NCI-H2029 (cell line): Measurements from ENCODE around the gene NDUFC1.
"Not testable (repeated sequence)": the region's sequence is repeated elsewhere in the genome, so short reads cannot be mapped to it uniquely, and the experiment has no call there.

Experiments used
- DNase-seq: peaks from one replicate; lab custom pipeline; 2025; lab: John Stamatoyannopoulos, UW

The NDUFC1 gene

GRCh38 chr4:139297001-139297410, 5.3 kb downstream of the NDUFC1 start:
- no peak for DNase-seq

DNA sequence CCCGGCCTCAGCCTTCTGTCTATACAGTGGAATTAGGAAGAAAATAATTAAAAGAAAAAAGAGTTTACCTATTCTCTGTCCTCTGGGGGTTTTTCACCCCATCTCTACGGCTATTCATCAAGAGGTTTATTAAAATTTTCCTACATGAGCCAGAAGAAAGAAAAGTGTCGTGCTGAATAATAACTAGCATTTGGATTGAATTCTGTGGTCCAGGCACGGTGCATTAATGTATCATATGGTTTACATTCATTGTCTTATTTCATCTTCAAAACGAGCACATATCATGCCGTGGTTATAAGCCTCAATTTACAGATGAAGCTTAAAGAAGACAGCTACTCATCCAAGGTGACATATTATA, 6.4 kb downstream of the NDUFC1 start:
- no peak for DNase-seq

GRCh38 chr4:139295206-139295941, 6.9 kb downstream of the NDUFC1 start:
- DNase-seq = peak; percentile 88

- no peak for DNase-seq
Measured at GRCh38 chr4:139286186-139286698, 16.0 kb downstream of the NDUFC1 start.

GRCh38 chr4:139282721-139283075, 19.6 kb downstream of the NDUFC1 start:
- no peak for DNase-seq

GRCh38 chr4:139282065-139282720, 20.1 kb downstream of the NDUFC1 start:
- DNase-seq = no peak

DNA sequence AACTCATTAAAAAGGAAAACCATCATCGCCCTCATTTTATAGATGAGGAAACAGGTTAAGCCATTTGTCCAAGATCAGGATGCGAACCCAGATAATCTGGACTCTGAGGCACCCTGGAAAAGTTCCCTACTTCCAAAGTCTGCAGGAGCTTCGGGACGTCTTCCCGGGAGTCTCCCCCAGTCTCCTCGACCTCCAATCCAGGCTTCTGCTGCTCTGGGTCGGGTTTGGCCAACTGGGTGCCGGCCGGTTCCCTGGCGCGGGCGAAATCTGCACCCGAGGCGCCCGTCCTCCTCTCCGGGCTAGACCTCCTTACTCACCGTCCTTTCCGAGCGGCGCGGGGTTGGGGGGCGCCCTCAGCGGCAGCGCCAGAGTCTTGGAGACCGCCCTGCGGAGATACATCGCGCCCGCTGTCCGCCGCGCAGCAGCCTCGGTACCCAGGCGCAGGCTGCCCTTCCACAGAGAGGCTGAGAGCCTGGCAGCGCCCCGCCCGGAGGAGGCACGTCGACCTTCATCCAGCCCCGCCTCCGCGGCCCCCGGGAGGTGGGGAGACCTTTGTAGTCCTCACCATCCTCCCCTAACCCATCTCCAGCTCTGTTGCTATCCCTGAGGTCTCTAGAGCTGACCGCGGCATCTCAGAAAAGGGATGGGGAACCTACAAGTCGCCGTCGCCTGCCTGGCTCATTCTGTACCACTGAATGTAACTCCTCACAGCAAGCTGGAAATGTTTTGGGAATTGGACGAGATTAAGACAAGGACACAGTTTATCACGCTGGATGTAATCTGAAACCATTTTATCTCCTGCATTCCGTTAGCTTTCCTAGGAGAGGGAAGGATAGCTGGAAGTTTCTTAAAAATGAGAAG, 22.3 kb downstream of the NDUFC1 start, which contains the start of gene MGARP:
Gene MGARP, minus strand, starts transcription at position 466 of the 861 bp plus-strand sequence. Its CDS starts 67 bp downstream, at position 399.
- DNase-seq = no peak

GRCh38 chr4:139278912-139279759, 23.1 kb downstream of the NDUFC1 start:
- no peak for DNase-seq

DNA sequence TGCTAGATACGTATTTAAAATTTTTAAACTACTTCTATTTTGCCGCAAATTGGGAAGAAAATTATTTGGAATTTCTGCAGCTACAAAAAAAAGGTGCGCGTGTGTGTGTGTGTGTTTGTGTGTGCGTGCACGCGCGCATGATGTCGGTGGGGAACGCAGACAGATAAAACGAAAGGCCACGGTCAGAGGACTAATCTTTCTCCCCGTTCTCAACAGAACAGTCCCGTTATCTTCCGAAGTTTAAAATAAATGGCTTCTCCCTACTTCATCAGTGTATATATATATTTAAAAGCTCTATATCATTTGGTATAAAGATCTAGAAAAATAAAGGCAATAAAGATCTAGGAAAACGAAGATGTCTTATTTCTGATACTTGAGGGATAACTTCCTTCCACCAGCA, 23.8 kb downstream of the NDUFC1 start:
- DNase-seq = no peak

GRCh38 chr4:139275281-139275735, 27.0 kb downstream of the NDUFC1 start:
- no peak for DNase-seq

GRCh38 chr4:139274790-139275189, 27.5 kb downstream of the NDUFC1 start:
- no peak for DNase-seq

DNA sequence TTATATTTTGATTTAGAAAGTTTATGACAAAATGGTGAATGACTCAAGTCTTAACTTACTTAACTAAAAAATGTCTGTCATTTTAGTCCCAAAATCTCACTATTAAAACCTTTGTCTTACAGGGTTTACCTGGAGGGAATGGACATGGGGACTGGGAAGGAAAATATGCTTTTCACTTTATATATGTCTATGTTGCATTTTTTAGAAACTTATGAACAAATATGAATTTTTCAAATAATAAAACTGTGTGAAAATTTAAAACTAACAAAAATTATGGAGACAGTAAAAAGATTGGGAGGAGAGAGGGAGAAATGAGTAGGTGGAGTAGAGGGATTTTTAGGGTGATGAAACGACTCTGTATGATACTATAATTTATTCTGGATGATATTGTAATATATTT, 28.4 kb downstream of the NDUFC1 start:
- no peak for DNase-seq

GRCh38 chr4:139267301-139267700, 35.0 kb downstream of the NDUFC1 start:
- no peak for DNase-seq

DNA sequence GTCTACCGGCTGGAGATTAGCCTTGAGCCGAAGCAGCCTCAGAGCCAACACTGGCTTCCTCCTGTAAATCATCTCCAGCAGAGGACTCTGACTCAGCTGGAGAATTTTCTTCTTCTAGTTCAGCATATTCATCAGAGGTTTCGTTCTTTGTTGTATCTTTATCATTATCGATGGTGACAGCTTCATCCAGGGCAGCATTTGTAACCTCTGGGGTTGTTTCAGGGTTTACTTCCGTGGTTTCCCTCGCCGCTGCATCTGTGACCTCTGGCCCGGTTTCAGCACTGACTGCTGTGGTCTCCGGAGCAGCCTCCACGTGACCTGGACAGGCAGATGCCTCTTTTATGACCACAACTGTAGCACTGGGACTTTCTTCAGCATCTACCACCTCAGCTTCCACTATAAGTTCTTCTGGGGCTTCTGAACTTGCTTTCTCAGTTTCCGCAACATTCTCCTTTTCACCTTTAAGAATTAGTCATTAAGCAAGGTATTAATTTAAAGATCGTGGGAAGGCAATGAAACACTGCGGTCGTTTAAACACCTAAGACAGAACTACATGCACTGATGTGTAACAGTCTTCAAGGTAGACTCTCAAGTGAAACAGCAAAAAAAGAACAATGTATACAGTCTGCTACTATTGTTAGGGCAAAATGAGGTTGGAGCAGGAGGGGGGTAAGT, 35.6 kb downstream of the NDUFC1 start:
- DNase-seq = peak; percentile 21

- no peak for DNase-seq
Measured at GRCh38 chr4:139266208-139266582, 36.1 kb downstream of the NDUFC1 start.

DNA sequence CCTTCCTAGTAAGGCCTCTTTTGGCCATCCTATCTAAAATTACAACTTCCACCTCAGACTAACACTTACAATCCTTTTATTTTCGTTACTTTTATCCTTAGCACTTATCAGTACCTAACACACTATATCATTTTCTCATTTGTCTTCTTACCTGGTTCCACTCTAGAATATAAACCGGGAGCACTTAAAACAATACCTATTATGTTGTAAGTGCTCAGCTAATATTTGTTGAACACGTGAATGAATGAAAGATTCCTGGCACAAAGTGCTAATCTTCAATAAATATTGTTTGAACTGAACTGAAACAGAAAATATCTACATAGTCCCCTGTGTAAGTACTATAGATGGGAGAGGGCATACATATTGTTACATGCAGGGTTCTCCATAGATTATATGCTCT, 36.6 kb downstream of the NDUFC1 start:
- peak; percentile 56 for DNase-seq

GRCh38 chr4:139256349-139256748, 45.9 kb downstream of the NDUFC1 start:
- DNase-seq = no peak

DNA sequence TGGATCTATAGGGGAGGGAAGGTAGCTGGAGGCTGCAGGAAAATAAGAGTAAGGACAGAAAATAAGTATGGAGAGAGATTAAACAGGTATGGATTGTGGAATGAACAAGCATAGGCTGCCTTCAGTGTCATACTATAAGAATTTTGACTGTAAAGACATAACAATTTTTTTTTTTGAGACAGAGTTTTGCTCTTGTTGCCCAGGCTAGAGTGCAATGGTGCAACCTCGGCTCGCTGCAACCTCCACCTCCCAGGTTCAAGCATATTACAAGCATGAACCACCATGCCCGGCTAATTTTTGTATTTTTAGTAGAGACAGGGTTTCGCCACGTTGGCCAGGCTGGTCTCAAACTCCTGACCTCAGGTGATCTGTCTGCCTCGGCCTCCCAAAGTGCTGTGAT, 46.7 kb downstream of the NDUFC1 start:
- not testable (repeated sequence) for DNase-seq

DNA sequence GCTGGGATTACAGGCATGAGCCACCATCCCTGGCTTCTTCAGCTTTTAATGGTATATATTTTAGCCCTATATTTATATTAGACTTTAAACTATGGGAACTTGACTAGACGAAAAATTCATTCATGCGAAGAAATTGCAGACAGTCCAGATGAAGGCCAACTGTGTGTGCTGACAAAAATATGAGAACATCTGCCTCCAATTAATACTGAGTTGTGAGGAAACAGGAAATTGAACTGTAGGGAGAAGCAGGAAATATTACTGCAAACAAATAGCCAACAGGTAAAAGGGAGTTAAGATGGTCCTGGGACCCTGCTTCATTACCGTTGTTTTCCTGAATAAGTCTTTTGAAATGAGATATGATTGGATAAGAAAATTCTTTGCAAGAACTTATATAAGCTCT, 48.6 kb downstream of the NDUFC1 start:
- DNase-seq = no peak

GRCh38 chr4:139253046-139253445, 49.2 kb downstream of the NDUFC1 start:
- no peak for DNase-seq

DNA sequence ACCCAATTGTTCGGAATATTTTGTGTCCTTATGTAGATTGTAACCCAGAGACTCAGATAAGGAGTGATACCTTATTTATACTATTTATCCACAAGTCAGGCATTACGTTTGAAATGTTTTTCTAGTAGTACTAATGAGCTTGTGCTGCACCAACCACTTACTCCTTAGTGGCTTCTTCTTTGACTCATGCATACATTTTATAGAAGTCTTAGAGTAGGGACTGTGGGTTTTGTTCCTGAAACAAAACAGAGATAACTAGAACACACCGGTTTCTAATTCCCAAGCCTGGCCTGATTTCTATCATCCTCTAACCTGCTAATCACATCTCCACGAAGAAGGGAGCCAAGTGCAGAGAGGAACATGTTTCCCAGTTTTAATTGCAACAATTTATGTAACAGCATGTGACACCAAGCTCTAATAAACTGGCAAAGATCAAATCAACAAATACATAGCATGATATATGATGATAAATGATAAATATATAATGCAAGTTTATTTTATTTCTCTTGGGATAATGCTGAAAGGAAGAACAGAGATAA, 54.5 kb downstream of the NDUFC1 start:
- DNase-seq = no peak
